ENCODE results near the gene LYRM4.

LYRM4 gene

DNA sequence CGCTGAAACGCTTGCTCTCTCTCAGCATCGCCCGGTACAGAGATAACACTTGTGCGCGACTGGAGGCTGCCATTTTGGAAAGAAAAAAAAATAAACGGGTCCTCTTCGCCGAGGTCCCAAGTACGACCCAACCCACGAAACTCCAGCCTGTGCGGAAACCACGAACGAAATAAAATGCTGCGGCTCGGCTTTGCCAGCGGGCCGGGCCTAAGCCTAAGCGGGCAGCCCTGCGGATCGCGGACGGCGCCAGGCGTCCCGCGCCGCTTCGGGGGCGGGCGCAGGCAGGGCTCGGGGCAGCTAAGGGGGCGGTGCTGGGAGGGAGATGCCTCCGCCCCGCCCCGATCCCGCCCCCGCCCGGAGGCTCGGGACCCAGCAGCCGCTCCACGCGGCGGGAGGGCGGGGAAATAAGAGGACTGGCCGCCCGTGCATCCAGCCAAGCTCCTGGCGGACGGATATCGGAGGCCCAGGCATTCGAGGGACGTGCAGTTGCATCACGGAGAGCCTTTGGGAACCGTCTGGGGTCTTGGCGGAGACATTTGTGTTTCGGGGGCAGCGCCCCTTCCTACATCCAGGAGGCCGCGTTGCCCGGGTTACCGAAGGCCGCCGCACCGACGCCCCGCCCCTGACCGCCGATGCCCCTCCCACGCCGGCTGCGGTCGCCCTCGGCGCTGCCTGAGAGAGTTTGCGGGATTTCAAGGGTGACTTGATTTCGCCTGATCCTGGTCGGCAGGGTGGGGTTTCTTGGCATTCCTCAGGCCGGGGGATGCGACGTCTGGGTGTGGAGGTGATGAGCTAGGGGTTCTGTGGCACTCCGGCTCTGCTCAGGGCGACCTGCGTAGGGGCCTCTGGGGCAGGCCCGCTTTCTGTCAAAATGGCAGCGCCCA, at the start of gene LYRM4, which contains the start of gene FARS2:
TSS of gene LYRM4 (minus strand) at position 290 of the 884 bp plus-strand sequence. CDS start at position 73, 217 bp downstream.
TSS of gene FARS2 (plus strand) at position 853 of the 884 bp plus-strand sequence.
- peak; percentile 84 for DNase-seq (ENCODE audit: low spot score)

DNA sequence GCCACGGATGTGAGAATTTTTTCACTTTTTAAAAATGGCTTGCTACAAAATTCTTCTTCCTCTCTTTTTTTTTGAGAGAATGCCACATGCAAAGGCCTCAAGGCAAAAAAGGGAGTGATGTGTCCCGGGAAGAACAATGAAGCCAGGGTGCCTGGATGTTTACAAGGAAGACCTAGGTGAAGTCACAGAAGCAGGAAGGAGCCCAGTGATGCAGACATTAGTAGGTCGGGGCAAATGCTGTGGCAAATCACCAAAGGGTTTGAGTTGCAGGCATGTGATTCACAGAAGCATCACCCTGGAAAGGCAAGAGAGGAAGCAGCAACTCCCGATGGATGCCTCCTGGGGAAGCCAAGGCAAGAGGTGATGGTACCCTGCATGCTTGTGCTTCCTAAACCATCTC, 47.3 kb upstream of the LYRM4 start:
- DNase-seq (ENCODE audit: low spot score) = no peak

DNA sequence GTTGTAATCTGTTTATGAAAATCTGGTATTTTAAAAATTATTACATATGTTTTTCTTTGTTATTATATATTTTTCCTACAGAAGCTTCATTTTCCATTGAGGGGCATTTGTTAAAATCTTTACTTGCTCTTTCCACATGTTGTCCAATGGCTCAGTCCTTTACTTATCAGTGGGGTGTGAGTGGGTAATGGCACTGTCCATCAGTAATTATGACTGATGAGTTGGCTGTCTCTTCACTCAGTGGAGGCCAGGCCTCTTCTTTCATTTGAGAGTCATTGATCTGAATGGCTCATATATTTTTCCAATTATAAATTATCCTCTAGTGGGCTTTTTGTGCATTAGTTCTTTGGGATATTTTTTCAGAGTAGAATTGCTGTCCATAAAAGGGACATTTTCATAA, 46.3 kb upstream of the LYRM4 start:
- no peak for DNase-seq (ENCODE audit: low spot score)

DNA sequence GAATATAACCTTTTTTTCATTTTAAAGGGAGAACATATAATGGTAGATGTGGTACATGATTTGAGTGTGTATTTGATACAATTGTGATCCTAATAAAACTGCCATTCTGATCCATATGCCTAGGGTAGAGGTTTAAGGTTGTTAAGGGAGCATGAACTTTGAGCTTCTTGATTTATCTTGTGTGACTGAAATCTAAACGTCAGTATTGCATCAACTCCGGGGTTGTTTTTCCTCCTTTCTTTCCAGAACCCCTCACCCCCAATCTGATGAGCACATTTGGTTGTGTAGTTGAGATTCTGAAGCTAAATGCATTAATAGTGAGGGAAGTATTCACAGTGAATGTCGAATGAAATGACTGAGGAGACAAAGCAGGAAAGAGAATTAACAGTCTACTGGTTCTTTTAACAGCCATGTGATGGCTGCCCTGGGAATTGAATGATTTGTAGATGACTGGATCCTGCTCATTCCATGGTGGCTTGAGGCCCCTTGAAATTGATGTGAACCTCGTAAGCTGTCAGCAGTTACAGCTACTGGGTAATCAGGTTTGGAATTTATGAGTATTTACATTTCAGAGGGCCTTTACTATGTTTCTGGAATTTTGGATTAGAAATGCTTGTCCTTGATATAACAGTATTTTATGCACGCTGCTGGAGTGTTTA, 45.3 kb upstream of the LYRM4 start:
- DNase-seq (ENCODE audit: low spot score) = no peak

DNA sequence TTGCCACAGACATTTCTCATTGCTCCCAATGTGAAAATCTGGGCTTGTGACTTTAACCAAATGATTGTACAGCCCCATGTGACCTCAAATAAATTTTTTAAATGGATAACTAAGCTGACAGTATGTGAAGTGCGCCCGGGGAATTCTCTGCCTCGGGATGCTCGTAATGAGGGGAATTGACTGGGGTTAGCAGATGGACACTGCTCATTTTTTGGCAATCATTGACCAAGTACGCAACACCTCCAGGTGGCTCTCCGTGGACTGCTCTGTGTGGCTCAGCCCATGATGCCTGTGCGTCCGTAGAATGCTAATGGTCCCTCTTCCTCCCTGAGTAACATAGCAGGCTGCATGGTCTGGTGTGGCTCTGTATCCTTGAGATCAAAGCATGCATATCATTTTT, 42.9 kb upstream of the LYRM4 start:
- DNase-seq (ENCODE audit: low spot score) = no peak

DNA sequence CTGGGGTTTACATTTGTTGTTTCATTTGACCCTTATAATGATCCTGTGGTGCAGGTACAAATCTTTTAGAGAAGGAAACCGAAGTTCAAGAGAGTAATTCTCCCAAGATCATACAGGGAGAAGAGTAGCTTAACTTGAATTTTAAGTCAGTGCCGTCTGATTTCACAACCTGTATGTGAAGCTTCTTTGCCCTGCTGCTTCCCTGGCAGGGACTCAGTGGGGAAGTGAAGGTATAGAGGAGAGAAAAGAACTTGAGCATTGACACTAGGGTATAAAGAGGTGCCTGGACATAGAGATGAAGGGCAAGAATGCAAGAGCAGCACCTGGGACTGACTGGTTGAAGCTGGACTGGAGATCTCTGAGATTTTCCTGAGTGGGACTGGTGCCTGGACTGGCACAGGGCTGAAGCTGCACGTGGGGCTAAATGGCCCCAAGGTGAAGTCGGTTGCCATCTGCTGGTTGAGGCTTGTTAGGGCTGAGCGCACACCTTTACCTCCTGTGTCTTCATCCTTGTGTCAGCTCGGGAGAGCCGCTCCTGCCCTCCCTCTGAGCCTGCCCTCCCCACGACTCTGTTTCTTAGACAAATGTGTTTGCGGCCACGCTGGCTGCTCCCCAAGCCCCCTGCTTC, 42.4 kb upstream of the LYRM4 start:
- peak; percentile 60 for DNase-seq (ENCODE audit: low spot score)

DNA sequence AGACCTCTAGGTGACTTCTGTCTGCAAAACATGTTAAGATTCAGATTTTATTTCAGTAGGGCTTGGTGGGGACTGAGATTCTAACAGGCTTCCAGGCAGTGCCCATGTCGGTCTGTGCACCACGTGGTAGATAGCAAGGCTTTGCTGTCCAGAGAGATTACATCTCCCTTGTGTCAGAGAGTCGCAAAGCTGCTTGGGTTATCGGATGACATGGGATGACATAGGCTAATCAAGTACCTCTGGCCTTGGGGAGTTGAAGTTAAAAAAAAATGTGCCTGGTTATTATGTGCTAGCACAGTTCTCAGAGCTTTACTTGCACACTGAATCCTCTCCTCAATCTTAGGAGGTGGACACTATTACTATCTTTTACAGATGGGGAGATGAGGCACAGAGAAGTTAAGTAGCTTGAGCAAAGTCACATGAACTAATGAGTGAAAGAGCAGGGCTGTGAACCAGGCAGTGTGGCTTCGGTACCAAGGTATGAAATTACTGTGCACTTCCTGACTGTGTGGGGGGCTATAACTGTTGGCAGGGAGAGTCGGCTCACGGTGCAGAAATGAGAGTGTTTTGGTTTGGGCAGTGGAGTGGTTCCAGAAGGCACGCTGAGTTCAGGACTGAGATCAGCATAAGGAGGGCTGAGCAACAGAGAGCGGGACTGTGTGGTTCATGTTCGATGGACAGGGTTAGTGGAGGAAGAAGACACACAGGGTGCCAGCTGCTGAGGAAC, 41.6 kb upstream of the LYRM4 start:
- DNase-seq (ENCODE audit: low spot score) = no peak

DNA sequence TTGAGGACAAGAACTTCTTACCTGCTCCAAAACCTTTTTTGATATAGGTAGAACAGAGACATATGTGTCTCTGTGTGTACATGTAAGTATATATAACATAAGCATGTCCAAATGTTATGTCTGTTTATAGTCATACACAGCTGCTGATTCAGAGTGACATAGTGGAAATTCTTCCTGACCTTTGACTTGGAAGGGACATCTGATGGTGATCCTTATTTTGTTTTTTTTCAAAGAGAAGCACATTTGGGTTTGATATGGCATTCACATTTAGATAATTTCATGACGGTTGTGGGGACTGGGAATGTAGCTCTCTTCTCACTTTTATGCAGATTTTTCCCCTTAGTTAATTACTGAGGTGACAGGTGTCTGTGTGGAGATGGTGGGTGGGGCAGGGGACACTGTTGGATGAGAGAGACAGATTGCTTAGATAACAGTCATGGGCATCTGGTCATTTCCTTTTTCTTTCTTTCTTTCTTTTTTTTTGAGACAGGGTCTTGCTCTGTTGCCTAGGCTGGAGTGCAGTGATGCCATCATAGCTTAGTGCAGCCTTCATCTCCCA, 39.5 kb upstream of the LYRM4 start:
- no peak for DNase-seq (ENCODE audit: low spot score)

DNA sequence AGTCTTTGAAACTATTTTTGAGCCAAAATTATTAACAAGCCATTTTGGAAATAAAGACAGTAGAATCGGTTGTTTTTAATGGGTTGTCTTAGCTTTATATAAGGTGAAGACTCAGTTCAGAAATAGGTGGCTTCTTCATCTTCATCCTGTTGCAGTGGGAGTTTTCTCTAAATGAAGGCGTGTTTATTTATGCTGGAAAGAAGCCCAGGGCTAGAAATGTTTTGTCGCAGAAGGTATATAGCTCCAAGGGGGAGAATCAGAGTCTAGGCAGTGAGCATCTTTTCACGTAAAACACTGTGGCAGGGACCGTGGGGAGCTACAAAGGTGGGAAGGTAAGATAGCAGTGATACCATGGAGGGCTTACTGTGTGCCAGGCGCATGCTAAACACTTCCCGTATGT, 34.9 kb upstream of the LYRM4 start:
- DNase-seq (ENCODE audit: low spot score) = no peak

DNA sequence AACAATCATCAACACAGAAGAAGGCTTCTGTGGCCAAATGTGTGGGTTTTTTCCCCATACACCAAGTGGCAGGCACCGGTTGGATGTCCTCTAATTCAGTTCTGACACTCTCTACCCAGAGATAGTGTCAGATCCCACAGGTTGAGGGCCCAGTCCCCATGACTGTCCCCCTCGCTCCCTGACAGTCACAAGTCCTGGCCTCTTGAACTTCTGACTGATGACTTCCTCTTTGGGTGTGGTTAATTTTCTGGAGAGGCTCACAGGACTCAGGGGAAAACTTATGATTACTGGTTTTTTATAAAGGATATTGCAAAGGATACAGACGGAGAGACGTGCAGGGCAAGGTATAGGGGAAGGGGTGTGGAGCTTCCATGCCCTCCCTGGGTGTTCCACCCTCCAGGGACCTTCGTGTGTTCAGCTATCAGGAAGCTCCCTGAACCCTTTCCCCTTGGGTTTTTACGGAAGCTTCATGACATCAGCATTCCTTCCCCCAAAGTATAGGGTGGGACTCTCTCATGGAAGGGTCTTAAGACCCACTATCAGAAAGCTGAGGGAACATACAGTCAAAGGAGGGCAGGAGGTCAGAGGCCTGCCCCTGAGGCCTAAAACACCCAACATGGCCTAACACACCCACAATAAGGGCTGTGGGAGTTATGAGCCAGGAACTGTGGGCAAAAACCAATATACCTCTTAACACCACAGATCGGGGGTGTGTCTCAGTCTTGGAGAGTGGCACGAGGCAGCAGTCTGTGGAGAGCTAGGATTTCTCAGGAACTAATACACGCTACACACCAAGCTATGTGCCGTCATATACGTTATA, 33.9 kb upstream of the LYRM4 start:
- DNase-seq (ENCODE audit: low spot score) = no peak

DNA sequence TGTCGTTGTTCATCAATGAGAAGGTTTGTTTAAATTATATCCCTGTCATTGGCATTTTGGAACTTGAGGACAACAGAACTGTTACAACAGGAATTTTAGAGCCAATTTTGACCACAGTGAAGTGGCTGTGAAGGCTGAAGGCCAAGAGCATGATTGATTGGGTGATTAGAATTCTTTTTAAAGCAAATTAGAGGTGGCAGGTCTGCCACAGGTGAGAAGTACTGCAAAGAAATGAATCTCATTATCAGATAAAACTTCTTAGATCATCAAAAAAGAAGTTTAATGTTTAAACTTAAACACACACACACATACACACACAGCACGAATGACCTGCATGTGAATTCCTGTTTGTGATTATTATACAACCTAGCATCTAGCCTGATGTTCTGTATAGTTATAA, 32.9 kb upstream of the LYRM4 start:
- DNase-seq (ENCODE audit: low spot score) = no peak

DNA sequence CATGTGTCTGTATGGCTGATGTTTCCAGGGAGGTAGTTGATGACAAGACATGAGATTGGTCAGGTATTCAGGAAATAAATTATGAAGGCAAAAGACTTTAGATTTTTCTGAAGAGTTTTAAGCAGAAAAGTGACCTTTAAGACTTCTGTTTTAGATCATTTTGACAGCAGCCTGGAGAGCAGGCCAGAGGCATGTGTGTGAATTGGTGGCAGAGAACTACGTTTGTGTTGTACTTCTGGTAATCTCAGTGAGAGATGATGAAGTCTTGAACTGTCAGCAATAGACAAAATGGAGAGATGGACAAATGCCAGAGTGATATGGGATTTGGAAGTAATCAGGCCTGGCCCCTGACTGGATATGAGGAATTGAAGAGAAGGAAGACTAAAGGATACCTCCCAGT, 31.4 kb upstream of the LYRM4 start:
- DNase-seq (ENCODE audit: low spot score) = no peak

DNA sequence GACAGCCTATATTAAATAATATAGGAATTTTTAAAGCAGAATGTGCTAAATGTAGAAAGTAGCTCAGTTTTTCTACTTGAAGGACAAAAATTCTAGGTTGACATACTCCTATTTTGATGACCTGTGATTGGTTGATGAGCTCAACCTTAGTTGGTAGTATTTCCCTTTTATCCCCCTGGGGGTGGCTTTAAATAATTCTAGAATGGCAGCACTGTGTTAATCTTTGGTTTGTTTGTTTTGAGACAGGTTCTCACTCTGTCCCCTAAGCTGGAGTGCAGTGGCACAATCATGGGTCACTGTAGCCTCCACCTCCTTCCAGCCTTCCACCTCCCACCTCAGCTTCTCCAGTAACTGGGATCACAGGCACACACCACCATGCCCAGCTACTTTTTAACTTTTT, 29.8 kb upstream of the LYRM4 start:
- no peak for DNase-seq (ENCODE audit: low spot score)

DNA sequence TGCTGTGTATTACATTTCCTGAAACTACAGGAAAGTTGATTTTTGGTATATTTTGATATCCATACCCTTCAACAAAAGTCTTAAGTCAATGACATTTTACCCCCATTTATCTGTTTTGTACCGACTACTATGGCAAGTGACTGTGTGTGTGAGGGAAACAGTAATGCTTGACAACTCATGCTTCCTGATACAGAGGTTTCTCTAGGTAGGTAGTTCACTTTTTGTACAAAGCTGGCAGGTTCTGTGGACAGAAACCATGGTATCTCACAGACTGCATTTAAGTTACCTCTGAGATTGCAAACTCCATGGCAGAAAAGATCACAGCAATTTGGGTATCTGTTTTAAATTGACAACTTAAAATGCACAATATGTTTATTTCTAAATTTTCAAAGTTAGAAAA, 29.3 kb upstream of the LYRM4 start:
- no peak for DNase-seq (ENCODE audit: low spot score)

DNA sequence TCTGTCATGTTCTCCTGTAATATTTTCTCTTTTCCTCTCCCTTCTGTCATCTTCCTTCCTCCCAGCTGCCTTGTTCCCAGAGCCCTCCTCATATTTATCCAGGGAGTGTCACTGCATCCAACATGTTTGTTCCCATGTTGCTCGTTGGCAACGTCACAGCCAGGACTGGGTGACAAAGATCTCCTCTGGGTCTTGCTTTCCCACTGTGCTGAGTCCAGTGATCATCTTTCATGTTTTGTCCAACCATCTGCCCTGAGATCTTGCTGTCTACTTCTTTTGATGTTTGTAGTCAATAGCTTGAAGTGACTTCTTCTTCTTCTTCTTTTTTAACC, 27.2 kb upstream of the LYRM4 start:
- DNase-seq (ENCODE audit: low spot score) = no peak

DNA sequence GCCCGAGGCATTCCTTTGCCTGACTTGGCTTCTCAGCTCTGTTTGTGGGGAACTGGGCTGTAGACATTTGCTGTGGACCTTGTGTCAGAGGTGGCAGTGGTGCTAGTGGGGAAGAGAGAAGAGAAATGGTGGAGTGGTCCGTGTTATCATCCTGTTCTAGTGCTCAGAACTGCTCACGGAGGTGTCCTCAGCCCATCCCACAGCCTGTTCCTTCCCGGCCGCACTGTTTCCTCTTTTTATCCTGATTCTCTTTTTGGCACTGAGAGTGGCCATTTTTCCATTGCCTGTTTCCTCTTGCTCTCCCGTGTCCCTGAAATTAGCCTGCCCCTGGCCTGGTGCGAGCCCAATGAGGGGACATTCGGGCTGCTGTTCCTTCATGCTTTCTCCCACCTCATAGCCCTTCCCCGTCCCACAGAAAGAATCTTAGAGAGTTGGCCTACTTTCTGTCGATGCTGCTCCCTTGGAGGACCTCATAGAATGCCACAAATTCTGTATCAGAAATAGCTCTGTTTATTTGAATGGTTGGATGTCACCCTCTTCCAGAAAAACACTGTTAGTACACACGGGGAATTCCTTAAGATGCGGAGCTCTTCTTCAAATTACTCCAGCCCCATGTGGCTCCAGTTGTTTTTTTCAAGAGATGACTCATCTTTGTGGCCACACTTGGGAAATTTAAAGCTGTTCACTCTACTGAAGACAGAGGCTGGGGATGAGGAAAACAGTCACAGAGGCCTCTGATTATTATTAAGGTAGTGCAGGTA, 26.6 kb upstream of the LYRM4 start:
- DNase-seq (ENCODE audit: low spot score) = no peak

DNA sequence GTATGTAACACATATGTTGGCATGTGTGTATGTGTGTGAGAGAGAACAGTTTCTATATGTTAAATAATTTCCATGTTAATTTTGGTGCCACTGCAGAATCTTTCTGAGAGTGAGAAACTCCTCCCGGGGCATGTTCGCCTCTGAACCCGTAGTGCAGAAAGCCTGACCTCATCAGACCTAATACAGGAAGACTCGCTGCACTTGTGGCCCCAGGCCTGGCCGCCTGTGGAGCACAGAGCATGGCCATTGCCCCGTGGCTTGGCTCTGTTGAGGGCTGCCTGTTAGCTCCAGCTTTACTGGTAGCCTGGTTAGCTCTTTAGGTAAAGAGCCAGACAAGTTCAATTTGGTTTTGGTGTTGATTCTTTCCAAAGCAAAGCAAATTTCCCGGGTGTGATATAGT, 26.0 kb upstream of the LYRM4 start:
- no peak for DNase-seq (ENCODE audit: low spot score)

DNA sequence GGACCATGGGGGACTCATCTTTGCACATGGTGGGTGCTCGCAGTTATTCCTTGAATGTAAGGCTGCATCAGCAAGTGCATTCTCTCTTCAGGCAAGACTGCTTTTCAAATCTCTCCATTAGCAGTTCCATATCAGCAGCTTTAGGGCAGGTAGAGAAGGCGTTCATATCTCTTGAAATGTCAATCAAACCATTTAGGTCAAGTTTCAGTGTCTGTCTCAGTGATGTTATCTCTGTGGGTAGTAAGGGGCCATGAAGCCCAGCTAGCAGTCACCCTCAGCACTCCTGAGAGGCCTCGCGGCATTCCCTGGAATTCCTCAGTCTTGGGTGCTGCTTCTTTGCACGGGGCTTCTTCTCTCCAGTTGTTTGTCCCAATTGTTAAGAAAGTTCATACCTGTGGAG, 24.8 kb upstream of the LYRM4 start:
- DNase-seq (ENCODE audit: low spot score) = no peak

DNA sequence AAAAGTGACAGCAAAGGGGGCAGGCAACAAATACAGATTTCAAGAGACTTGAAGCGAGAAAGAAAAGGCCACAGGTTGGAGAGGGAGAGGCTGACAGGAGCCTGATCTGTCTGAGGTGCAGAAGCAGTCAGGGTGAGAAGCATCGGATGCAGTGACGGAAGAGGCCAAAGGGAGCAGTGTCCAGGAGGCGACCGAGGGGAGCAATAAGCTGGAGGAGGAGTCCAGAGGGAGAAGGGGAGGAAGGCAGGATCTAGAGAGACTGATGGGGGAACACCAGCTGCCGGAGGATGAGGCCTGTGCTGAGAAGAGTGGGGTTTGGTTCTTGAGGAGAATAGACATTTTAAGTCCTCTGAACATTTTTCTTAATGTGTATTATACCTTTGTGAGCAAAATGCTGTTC, 24.3 kb upstream of the LYRM4 start:
- no peak for DNase-seq (ENCODE audit: low spot score)

DNA sequence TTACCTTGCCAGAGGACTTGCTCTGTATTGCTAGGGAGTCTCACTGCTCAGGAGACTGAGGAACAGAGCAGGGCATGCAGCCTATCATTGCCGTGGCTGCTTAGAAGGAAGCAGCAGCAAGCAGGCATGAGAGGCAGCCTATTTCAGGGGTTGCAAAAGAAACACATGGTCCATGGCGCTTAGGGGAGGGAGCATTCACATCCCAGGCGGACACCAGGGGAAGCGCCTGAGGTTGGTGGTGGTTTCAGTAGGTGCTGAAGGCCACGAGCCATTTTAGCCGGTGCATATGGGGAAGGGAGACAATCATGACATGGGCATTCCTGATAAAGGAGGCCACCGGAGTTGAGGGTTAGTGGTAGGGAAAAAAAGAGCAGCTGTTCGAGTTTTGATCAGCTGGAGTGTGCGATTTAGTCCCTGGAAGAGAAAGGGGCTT, 21.5 kb upstream of the LYRM4 start:
- DNase-seq (ENCODE audit: low spot score) = no peak

DNA sequence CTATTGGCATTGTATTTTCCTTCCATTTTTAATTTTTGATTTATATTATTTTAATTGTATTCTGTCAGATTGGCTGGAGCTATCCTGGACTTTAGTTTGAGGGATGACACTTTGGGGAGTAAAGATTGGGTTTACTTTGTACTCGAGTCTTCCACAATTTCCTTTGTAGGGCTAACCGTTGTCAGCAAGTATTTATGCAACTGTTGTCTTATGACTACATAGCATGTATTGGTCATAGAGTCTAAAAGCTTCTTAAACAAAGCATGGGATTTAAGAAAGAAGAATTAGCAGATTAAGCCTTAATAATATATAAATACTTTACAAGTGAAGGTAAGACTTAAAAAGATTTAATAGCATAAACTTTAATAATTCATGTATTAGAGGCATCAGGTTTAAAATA, 20.2 kb upstream of the LYRM4 start:
- DNase-seq (ENCODE audit: low spot score) = no peak
